Measurements from ENCODE around the gene SCN3B.
A peak's percentile ranks its signal among the peaks of the same experiment; 100 is the strongest.

Gene SCN3B

GRCh38 chr11:123584737-123585136, 69.7 kb downstream of the SCN3B start:
- no peak for DNase-seq (ENCODE audit: low spot score)
- TF ChIP-seq, protein P1, sequence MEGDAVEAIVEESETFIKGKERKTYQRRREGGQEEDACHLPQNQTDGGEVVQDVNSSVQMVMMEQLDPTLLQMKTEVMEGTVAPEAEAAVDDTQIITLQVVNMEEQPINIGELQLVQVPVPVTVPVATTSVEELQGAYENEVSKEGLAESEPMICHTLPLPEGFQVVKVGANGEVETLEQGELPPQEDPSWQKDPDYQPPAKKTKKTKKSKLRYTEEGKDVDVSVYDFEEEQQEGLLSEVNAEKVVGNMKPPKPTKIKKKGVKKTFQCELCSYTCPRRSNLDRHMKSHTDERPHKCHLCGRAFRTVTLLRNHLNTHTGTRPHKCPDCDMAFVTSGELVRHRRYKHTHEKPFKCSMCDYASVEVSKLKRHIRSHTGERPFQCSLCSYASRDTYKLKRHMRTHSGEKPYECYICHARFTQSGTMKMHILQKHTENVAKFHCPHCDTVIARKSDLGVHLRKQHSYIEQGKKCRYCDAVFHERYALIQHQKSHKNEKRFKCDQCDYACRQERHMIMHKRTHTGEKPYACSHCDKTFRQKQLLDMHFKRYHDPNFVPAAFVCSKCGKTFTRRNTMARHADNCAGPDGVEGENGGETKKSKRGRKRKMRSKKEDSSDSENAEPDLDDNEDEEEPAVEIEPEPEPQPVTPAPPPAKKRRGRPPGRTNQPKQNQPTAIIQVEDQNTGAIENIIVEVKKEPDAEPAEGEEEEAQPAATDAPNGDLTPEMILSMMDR (IDR thresholded peaks at IDR 0.05; ENCODE audit: extremely low read depth, missing control alignments), result no peak

DNA sequence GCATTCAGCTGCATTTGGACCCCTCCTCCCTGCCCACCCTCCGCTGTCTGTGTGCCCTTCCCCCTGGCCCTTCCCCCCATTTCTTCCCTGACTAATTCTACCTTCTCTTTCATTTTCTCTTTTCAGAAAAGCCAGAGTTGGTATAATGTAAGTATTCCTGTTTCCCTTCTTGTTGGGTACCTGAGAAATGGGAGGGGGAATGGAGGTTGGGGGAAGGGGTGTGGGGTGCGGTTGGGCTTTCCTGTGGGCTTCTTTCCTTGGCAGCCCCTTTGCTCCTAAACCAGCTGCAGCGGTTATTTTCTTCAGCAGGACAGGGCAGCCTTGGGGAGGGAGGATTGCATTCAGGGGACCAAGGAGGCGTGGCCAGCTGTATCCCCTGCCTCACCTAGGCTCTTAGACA, 70.2 kb downstream of the SCN3B start:
- DNase-seq (ENCODE audit: low spot score), result no peak
- TF ChIP-seq, protein P1 (IDR thresholded peaks at IDR 0.05; ENCODE audit: extremely low read depth, missing control alignments), result no peak

DNA sequence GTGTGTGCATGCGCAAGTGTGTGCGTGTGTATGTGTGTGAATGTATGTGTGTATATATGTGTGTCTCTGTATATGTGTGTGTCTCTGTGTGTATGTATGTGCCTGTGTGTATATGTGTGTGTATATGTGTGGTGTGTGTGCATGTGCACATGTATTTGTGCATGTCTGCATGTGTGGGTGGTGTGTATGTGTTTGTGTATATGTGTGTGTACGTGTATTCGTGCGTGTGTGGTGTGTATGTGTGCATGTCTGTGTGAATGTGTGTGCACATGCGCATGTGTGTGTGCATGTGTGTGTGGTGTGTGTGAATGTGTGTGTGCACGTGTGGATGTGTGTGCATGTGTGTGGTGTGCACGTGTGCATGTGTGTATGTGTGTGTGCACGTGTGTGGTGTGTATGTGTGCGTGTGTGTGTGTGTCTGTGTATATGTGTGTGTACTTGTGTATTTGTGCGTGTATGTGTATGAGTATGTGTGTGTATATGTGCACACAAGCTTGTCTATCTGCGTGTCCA, 71.4 kb downstream of the SCN3B start:
- no peak for DNase-seq (ENCODE audit: low spot score)
- TF ChIP-seq, protein P1 (IDR thresholded peaks at IDR 0.05; ENCODE audit: extremely low read depth, missing control alignments), result no peak

GRCh38 chr11:123581651-123582399, 72.6 kb downstream of the SCN3B start:
- DNase-seq (ENCODE audit: low spot score), result no peak
- TF ChIP-seq, protein P1 (IDR thresholded peaks at IDR 0.05; ENCODE audit: extremely low read depth, missing control alignments), result no peak

DNA sequence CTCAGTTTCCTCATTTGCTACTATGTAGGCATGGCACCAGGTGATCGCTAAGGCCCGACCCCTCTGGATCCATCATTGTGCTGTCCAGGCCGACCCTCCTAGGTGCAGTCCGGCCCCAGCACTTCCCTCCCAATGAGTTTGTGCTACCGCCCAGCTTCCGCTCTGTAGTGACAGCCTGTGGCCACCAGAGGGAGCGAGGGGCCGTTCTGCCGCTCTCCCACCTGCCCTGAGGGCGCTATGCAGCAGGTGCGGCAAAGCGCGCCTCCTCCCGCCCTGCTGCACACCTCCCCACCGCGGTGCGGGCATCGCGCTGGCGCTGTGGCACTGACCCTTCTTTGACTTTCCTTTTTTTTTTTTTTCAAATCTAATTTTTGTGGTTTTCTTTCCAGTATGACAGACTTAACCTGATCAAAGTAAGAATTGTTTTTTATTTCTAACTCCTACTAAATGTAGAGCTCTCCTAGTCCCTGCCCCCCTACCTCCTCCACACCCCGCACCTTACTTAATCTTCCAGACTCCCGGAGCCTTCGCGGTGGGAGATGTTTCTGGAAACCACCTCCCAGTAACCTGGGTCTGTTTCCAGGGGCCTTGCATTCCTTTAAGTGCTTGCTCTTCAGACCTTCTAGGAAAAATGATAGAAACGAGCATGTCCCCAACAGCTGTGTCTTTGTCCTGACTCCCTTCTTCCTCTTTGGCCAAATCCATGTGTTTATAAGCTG, 73.7 kb downstream of the SCN3B start:
- TF ChIP-seq, protein P1 (IDR thresholded peaks at IDR 0.05; ENCODE audit: extremely low read depth, missing control alignments), result peak; percentile 94

GRCh38 chr11:123580137-123580536, 74.3 kb downstream of the SCN3B start:
- TF ChIP-seq, protein P1 (IDR thresholded peaks at IDR 0.05; ENCODE audit: extremely low read depth, missing control alignments), result no peak
- DNase-seq (ENCODE audit: low spot score), result no peak

More for the DNA sequence above, 73.7 kb downstream of the SCN3B start:
- DNase-seq (ENCODE audit: low spot score), result peak; percentile 86

GRCh38 chr11:123579482-123579812, 75.0 kb downstream of the SCN3B start:
- TF ChIP-seq, protein P1 (IDR thresholded peaks at IDR 0.05; ENCODE audit: extremely low read depth, missing control alignments), result no peak
- DNase-seq (ENCODE audit: low spot score), result no peak
